Transverse colon (tissue), 4 donors: ENCODE measurements around the gene NBDY. TPM values are rescaled to one million over a fixed set of nuclear protein-coding genes. Genes with fewer than 3 reads are reported as not detected.

Experiments
- DNase-seq: peaks from one replicate; pipeline ENCODE4 v3.0.0-alpha.2; 2019
- H3K27ac ChIP-seq, 4 donors: fragments of 200-600 bp; sonication (generic); 2 replicates each; pipeline ENCODE4 v1.5.1; 2016 to 2018; ENCODE audit warnings: inconsistent platforms in 4 of 4
- H3K27me3 ChIP-seq: fragments of 200-600 bp; sonication (generic); 2 replicates; pipeline ENCODE4 v1.5.1; 2017; ENCODE audit warnings: inconsistent platforms
- H3K36me3 ChIP-seq, 4 donors: fragments of 200-600 bp; sonication (generic); 2 replicates each; pipeline ENCODE4 v1.5.1; 2017 to 2019; ENCODE audit warnings: inconsistent platforms in 4 of 4
- H3K4me1 ChIP-seq, 4 donors: fragments of 200-600 bp; sonication (generic); 2 replicates each; pipeline ENCODE4 v1.5.1; 2017 to 2020; ENCODE audit warnings: inconsistent platforms in 4 of 4
- H3K4me3 ChIP-seq, 4 donors: fragments of 200-600 bp; sonication (generic); 1 replicate in 1 of 4; 2 replicates in 3 of 4; pipeline versions ENCODE4 v1.5.1 to v1.6.1; 2017 to 2019; ENCODE audit warnings: inconsistent platforms in 4 of 4
- H3K9me3 ChIP-seq, 2 donors: fragments of 200-600 bp; sonication (generic); 2 replicates each; pipeline ENCODE4 v1.5.1; 2017 to 2019; ENCODE audit warnings: inconsistent platforms in 2 of 2
- CTCF ChIP-seq, 5 experiments: fragments of 200-600 bp in 3 of 5; fragments of 450-650 bp in 2 of 5; sonication (generic) in 3 of 5; IDR thresholded peaks; 1 replicate in 2 of 5; 2 replicates in 3 of 5; pipeline ENCODE4 v1.5.1; 2016 to 2017; ENCODE audit warnings: antibody characterized with exemption in 5 of 5, inconsistent platforms in 3 of 5, mild to moderate bottlenecking in 2 of 5, moderate library complexity in 1 of 5
- EP300 ChIP-seq: sonication (generic); formaldehyde crosslinking; IDR thresholded peaks from one replicate; pipeline ENCODE4 v1.6.1; 2017; ENCODE audit warnings: antibody characterized with exemption, low read depth
- POLR2A ChIP-seq: fragments of 450-650 bp; IDR thresholded peaks from one replicate; pipeline ENCODE4 v1.6.1; 2016; ENCODE audit warnings: antibody characterized with exemption, mild to moderate bottlenecking, moderate library complexity
- POLR2AphosphoS5 ChIP-seq, 3 donors: sonication (generic); formaldehyde crosslinking; IDR thresholded peaks; one replicate each; pipeline ENCODE4 v1.6.1; 2016; ENCODE audit warnings: antibody characterized with exemption in 3 of 3
- WGBS, 2 donors: methylation state at CpG; one replicate each; pipeline ENCODE4 v1.1.5; 2018; ENCODE audit warnings: low coverage in 1 of 2; 5-methylcytosine and 5-hydroxymethylcytosine counted together
- in situ Hi-C, 4 donors: fragments of 200-750 bp; cut with MboI; loops; one replicate each; pipeline versions ENCODE4 v1.15.0 to v1.15.1; 2017; ENCODE audit warnings: low sequenced_read_pairs in 3 of 4, low pct_ligation_motif_present in 1 of 4, low pct_unique_long_range_greater_than_20kb in 1 of 4
- intact Hi-C: fragments of 100-400 bp; cut with DNase I; formaldehyde crosslinking; loops from one replicate; pipeline ENCODE4 v1.15.1; 2023; ENCODE audit warnings: low total_unique reads
- total RNA-seq, 4 donors: library from RNA; depleted of rRNA; stranded (reverse); fragments of >200 nt; gene quantifications; one replicate each; pipeline ENCODE4 v1.1.0, GENCODE V29; 2016

NBDY gene
- total RNA-seq, 4 donors from 2014 or later = 4.1 to 10.5 (median 9.4) TPM; not detected in 1

GRCh38 chrX:56796641-56797395 is 67.8 kb downstream of the NBDY start:
- H3K4me3 ChIP-seq = no peak overlapping the region
- in situ Hi-C loops = loop anchor here in 1 of 4 donors (25.0 kb wide), 1 partner anchor 190 kb away; the partner anchor contains the start of gene SPIN3
- H3K27ac ChIP-seq = no peak overlapping the region
- no peaks in the 10 kb centered on the region for H3K27me3 ChIP-seq
- WGBS, 2 donors = 75% methylated on average over 4 of the region's 4 CpGs; no CpG with 5 or more reads in 1 of the 2 donors
- H3K9me3 ChIP-seq = no peaks in the 10 kb centered on the region
- H3K4me1 ChIP-seq = no peaks in the 10 kb centered on the region
- no peak for DNase-seq
- H3K36me3 ChIP-seq = no peaks in the 10 kb centered on the region
- intact Hi-C loops = no loop called here
- TF ChIP-seq POLR2AphosphoS5 (IDR thresholded peaks at IDR 0.05) (no peak), EP300 (no peak), POLR2A (no peak), CTCF (IDR thresholded peaks at IDR 0.05) (no peak)

- WGBS, 2 donors = 73% methylated on average over 6 of the region's 6 CpGs; no CpG with 5 or more reads in 1 of the 2 donors
- no peaks in the 10 kb centered on the region for H3K9me3 ChIP-seq
These were observed 68.7 kb downstream of the NBDY start for GRCh38 chrX:56797574-56798338.

GRCh38 chrX:56798339-56798711 is 69.3 kb downstream of the NBDY start:
- no peaks in the 10 kb centered on the region for H3K4me1 ChIP-seq
- no peaks in the 10 kb centered on the region for H3K27me3 ChIP-seq
- DNase-seq = no peak
- in situ Hi-C loops (loop anchor here in 1 of 4 donors (25.0 kb wide), 1 partner anchor 189 kb away; the partner anchor contains the start of gene SPIN3), intact Hi-C loops (no loop called here)
- no peaks in the 10 kb centered on the region for H3K9me3 ChIP-seq
- TF ChIP-seq POLR2A (no peak), EP300 (no peak), CTCF (IDR thresholded peaks at IDR 0.05) (no peak), POLR2AphosphoS5 (IDR thresholded peaks at IDR 0.05) (no peak)
- 72% methylated on average over 4 of the region's 5 CpGs; no CpG with 5 or more reads in 1 of the 2 donors for whole genome bisulfite sequencing, 2 donors
- no peaks in the 10 kb centered on the region for H3K36me3 ChIP-seq
- no peak overlapping the region for H3K27ac ChIP-seq
- no peak overlapping the region for H3K4me3 ChIP-seq

More at GRCh38 chrX:56797574-56798338, 68.7 kb downstream of the NBDY start:
- TF ChIP-seq EP300 (no peak), POLR2AphosphoS5 (IDR thresholded peaks at IDR 0.05) (no peak), POLR2A (no peak), CTCF (IDR thresholded peaks at IDR 0.05) (no peak)
- intact Hi-C loops (no loop called here), in situ Hi-C loops (loop anchor here in 1 of 4 donors (25.0 kb wide), 1 partner anchor 190 kb away; the partner anchor contains the start of gene SPIN3)
- H3K27ac ChIP-seq = no peak overlapping the region
- no peaks in the 10 kb centered on the region for H3K27me3 ChIP-seq
- H3K36me3 ChIP-seq = no peaks in the 10 kb centered on the region
- H3K4me3 ChIP-seq = no peak overlapping the region
- no peaks in the 10 kb centered on the region for H3K4me1 ChIP-seq
- DNase-seq = peak; percentile 1
